GM13976 (cell line): Measurements from ENCODE around the gene HEG1.

Experiments
- DNase-seq: peaks from one replicate; pipeline ENCODE4 v3.0.0; 2012; ENCODE audit warnings: low spot score
- in situ Hi-C: fragments of 300-500 bp; cut with MboI; formaldehyde crosslinking; loops from one replicate; pipeline ENCODE4 v1.12.0; 2022; ENCODE audit warnings: low sequenced_read_pairs, mixed read lengths, inconsistent platforms; ENCODE audit not compliant: unreplicated experiment
- TF ChIP-seq, protein P1 (sequence below): IDR thresholded peaks from 2 replicates; pipeline ENCODE4 v1.5.1; 2012; ENCODE audit warnings: borderline replicate concordance, mild to moderate bottlenecking; ENCODE audit not compliant: insufficient read depth; ENCODE audit errors: extremely low read depth, missing control alignments, control extremely low read depth

The HEG1 gene

DNA sequence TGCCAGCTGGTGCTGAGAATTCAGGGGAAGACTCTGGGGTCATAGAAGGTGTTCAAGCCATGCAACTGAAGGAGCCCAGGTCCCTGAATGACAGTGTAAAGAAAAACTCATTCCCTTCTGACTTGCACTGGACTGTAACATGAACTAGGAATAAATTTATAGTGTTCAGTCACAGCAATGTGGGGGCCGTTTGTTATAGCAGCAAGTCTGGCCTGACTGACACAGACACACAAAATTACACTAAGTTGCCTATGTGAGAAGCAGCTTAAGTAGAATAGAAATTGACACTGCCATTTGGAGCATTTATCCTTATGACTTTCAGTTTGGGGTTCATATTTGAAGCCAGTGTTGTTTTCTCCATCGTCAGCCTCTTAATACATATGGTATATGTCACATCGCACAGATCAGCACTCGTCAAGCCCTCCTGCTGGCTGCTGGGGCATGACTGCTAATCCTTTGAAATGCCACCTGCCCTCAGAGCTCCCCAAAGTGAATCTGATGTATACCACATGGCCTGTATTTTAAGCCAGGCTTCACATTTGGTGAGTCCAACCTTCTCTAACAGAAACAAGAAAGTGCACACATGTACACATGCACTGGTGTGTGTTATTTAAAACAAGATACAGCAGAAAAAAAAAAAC is 17.1 kb upstream of the HEG1 start:
- DNase-seq: no peak
- TF ChIP-seq, protein P1, sequence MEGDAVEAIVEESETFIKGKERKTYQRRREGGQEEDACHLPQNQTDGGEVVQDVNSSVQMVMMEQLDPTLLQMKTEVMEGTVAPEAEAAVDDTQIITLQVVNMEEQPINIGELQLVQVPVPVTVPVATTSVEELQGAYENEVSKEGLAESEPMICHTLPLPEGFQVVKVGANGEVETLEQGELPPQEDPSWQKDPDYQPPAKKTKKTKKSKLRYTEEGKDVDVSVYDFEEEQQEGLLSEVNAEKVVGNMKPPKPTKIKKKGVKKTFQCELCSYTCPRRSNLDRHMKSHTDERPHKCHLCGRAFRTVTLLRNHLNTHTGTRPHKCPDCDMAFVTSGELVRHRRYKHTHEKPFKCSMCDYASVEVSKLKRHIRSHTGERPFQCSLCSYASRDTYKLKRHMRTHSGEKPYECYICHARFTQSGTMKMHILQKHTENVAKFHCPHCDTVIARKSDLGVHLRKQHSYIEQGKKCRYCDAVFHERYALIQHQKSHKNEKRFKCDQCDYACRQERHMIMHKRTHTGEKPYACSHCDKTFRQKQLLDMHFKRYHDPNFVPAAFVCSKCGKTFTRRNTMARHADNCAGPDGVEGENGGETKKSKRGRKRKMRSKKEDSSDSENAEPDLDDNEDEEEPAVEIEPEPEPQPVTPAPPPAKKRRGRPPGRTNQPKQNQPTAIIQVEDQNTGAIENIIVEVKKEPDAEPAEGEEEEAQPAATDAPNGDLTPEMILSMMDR: no peak
- in situ Hi-C loops: no loop called here

DNA sequence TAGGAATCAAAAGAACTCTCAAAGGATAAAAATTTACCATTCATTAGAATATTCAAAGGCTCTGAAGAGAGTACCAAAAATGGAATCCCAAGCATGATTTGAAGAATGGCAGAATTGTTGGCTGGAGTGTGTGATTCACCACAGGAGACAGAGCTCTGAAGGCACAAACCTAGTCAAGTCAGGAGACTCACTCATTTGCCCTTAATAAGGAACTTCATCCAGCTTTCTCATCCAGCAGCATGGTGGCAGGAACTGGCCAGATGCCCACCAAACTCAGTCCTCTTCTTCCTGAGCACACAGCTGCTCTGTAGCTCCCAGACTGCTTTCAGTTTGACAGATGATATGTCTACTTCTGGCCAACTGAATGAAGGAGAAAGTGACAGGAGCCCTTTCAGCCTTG is 16.5 kb upstream of the HEG1 start:
- in situ Hi-C loops: no loop called here
- no peak for DNase-seq
- TF ChIP-seq, protein P1: no peak

DNA sequence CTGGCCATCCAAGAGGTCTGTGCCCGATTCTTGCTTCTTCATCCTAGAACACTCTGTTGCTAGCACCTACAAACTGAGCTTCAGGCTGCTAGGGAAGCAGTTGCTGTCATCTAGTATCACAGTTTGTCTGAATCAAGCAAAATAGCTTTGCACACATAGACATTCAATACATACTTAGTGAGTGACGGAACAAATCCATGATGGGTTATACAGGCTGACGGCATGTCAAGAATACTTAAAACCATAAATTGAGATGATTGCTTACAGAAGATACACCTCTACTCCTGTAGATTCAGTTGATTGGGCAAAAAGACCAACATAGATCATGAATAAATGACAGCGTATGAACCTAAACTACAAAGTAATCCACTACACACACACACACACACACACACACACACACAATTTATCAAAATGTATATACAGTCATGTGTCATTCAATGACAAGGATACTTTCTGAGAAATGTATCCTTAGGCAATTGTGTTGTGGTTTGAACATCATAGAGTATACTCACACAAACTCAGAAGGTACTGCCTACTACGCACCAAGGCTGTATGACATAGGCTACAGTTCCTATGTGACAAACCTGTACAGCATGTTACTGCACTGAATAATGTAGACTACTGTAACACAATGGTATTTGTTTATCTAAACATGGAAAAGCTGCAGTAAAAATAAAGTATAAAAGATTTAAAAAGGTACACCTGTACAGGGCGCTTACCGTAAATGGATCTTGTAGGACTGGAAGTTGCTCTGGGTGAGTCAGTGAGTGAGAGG is 14.4 kb upstream of the HEG1 start:
- DNase-seq: no peak
- TF ChIP-seq, protein P1: no peak
- in situ Hi-C loops: no loop called here

DNA sequence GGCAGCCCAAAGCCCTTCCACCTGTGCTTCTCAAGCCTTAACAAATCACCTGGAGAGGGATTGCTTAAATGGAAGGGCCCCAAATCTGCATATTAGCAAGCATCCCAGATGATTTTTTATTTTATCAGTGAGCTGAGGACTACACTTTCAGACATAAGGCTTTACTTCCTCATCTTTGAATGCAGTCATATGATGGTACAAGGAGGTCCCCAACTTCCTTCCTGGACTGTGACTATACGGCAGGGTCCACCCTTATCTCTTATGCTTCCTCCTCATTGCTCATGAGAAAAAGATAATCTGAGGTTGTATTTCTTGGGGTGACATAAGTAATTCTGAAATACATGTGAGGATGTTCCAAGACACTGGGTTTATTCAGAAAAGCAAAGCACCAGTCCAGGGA is 13.7 kb upstream of the HEG1 start:
- TF ChIP-seq, protein P1: no peak
- in situ Hi-C loops: no loop called here

DNA sequence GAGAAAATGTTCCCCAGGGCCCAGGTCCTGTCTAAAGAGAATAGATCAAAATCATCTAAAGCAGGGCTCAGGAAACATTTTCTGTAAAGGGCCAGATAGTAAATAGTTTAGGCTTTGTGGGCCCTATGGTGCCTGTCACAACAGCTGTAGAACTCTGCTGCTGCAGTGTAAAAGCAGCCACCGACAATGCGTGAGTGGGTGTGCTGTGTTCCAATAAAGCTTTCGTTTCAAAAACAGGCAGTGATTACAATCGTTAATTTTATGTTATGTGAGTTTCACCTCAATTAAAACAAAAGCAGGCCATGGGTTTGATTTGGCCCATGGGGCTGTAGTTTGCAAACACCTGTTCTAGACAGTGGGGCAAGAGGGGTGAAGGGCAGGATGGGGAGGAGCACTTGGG is 12.5 kb upstream of the HEG1 start:
- DNase-seq: no peak
- in situ Hi-C loops: no loop called here
- TF ChIP-seq, protein P1: no peak

More for the DNA sequence above, 13.7 kb upstream of the HEG1 start:
- no peak for DNase-seq

DNA sequence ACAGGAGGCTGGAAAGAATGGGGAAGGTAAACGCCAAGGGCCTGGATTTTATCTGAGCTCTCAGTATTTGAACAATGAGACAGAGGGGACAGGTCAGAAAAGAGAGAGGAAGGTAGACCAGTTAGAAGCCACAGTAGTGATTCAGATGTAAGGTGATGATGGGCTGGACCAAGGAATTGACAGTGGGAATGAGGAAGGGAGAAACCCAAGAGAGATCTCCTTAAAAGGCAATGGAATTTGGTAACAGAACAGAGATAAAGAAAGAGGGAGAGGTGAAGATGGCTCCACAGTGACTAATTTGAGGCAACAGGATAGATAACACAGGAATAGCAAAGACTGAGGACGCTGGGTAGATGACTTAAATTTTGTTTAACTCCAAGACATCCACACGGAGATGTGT is 11.4 kb upstream of the HEG1 start:
- DNase-seq: no peak

More for the DNA sequence above, 11.4 kb upstream of the HEG1 start:
- in situ Hi-C loops: no loop called here
- TF ChIP-seq, protein P1: no peak
